Erythroblast (primary cell): ENCODE results near the gene MAP3K19.

ENCODE experiments used
- DNase-seq, 2 experiments: peaks; one replicate each; lab custom pipeline; 2025; lab: John Stamatoyannopoulos, UW
- GATA1 ChIP-seq: IDR thresholded peaks from 2 replicates; pipeline ENCODE4 v1.6.1; 2011; ENCODE audit warnings: low read depth, mild to moderate bottlenecking, control low read depth, low read length, moderate library complexity
- POLR2A ChIP-seq: IDR thresholded peaks from 2 replicates; pipeline ENCODE4 v1.6.1; 2011; ENCODE audit warnings: mild to moderate bottlenecking, low read length

The MAP3K19 gene

GRCh38 chr2:134917888-134918525 lies 129.2 kb downstream of the MAP3K19 start:
- TF ChIP-seq GATA1 (no peak), POLR2A (peak; percentile 74)
- no peak for DNase-seq

DNA sequence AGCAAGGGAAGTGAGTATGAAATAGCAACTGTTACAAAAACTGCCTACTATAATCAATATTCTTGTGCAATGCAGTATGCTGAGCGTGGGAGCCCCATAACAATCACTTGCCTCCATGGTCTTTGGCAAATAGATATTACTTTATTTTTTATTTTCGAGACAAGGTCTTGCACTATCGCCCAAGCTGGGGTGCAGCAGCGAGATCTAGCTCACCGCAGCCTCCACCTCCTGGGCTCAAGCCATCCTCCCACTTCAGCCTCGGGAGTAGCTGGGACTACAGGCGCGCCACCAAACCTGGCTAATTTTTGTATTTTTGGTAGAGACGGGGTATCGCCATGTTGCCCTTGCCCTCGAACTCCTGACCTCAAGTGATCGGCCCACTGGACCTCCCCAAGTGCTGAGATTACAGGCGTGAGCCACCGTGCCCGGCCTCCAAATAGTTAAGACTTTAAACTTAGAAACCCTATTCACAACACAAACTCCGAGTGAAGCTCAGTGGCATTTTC lies 129.8 kb downstream of the MAP3K19 start:
- TF ChIP-seq POLR2A (no peak), GATA1 (no peak)
- peak in 1 of 2 experiments; percentile 58 for DNase-seq
